ENCODE results near the gene OLFM1.
"Not testable (repeated sequence)": the region's sequence is repeated elsewhere in the genome, so short reads cannot be mapped to it uniquely, and the experiment has no call there.

Gene OLFM1

DNA sequence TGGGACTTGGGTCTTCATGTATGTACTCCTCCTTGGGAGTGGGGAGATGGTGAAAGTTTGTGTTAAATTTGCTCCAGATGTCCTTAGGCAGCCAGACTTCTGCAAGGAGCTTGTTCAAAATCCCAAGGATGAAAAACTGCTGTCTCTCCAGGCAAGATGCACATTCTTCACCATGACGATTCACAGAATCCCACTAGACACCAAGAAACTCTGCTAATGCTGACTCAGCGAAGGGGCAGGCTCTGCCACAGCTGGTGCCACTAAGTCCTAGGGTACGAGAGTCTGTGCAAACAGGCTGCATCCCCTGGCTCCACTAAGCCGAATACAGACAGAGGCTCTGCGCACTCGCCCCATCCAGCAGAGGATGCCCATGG lies 71.1 kb downstream of the OLFM1 start:
- TF ChIP-seq, protein P1, sequence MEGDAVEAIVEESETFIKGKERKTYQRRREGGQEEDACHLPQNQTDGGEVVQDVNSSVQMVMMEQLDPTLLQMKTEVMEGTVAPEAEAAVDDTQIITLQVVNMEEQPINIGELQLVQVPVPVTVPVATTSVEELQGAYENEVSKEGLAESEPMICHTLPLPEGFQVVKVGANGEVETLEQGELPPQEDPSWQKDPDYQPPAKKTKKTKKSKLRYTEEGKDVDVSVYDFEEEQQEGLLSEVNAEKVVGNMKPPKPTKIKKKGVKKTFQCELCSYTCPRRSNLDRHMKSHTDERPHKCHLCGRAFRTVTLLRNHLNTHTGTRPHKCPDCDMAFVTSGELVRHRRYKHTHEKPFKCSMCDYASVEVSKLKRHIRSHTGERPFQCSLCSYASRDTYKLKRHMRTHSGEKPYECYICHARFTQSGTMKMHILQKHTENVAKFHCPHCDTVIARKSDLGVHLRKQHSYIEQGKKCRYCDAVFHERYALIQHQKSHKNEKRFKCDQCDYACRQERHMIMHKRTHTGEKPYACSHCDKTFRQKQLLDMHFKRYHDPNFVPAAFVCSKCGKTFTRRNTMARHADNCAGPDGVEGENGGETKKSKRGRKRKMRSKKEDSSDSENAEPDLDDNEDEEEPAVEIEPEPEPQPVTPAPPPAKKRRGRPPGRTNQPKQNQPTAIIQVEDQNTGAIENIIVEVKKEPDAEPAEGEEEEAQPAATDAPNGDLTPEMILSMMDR (conservative IDR thresholded peaks at IDR 0.05; ENCODE audit: low read length) = no peak
- H3K4me3 ChIP-seq (ENCODE audit: low read length) = no peak overlapping the region
- no peak for DNase-seq (ENCODE audit: low read depth)

DNA sequence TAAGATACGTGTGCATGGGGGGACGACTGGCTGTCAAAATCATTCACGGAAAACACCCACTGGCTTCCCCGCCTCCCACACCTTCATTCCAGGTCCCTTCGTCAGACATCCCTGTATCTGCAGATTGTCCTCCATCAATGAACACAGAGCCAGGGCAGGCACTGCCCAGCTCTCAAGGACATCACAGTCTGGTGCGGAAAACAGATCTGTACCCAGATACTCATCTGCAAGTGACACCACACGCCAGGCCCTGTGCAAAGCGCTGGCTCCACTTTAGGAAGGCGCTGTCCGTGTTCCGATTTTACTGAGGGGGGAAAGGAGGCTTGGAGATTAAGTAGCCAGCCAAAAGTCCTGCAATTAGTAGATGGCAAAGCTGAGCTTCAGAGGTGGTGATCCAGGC lies 72.3 kb downstream of the OLFM1 start:
- no peak for DNase-seq (ENCODE audit: low read depth)

DNA sequence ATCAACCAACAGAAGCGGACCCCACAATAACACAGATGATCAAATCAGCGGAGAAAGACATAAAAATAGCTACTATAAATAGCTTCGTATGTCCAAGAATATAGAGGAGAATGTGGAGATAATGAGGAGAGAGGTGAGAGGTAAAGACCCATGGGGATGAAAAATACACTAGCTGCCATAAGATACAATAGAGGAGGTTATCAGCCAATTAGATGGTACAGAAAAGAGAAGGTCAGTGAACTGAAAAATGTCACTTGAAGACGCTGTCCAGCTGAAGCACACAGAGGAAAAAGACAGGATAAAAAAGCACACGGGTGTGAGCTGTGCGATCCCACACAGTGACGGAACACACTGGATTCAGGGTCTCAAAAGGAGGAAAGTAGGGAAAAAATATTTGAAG lies 73.4 kb downstream of the OLFM1 start:
- H3K4me3 ChIP-seq (ENCODE audit: low read length) = no peak overlapping the region
- DNase-seq (ENCODE audit: low read depth) = no peak
- TF ChIP-seq, protein P1 (conservative IDR thresholded peaks at IDR 0.05; ENCODE audit: low read length) = no peak

More for the DNA sequence above, 72.3 kb downstream of the OLFM1 start:
- no peak overlapping the region for H3K4me3 ChIP-seq (ENCODE audit: low read length)
- TF ChIP-seq, protein P1 (conservative IDR thresholded peaks at IDR 0.05; ENCODE audit: low read length) = no peak

DNA sequence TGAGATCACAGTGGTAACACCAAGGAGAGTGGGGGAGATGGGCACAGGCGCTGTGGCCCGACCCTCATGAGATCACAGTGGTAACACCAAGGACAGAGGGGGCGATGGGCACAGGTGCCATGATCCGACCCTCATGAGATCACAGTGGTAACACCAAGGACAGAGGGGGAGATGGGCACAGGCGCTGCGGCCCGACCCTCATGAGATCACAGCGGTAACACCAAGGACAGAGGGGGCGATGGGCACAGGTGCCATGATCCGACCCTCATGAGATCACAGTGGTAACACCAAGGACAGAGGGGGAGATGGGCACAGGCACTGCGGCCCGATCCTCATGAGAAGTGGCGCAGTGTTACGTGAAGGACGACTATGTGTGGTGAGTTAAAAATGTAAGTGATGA lies 75.1 kb downstream of the OLFM1 start:
- DNase-seq (ENCODE audit: low read depth); H3K4me3 ChIP-seq (ENCODE audit: low read length): not testable (repeated sequence)

DNA sequence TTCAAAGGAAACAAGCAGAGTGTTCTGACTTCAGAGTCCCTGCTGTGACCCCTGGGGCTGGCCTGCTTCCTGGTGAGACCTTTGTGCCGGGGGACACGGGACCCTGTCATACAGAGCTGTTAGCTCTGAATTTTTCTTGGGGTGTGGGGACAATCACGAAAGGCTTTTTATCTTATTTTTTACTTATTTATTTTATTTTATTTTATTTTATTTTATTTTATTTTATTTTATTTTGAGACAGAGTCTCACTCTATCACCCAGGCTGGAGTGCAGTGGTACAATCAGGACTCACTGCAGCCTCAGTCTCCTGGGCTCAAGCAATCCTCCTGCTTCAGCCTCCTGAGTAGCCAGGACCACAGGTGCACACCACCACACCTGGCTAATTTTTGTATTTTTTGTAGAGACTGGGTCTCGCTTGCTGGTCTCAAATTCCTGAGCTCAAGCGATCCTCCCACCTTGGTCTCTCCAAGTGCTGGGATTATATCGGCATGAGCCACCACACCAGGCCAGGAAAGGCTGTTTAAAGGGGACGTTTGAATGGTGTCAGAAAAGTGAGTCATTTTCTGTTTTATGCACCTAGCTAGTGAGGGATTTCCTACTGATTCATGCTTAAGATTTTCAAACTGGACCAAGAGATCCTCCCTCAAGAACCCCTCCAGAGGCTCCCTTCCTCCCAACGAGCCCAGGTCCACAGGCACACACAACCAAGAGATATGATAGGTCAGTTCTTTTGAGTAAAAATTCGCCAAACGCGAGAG lies 75.7 kb downstream of the OLFM1 start:
- DNase-seq (ENCODE audit: low read depth) = no peak
- no peak overlapping the region for H3K4me3 ChIP-seq (ENCODE audit: low read length)
- TF ChIP-seq, protein P1 (conservative IDR thresholded peaks at IDR 0.05; ENCODE audit: low read length) = no peak

DNA sequence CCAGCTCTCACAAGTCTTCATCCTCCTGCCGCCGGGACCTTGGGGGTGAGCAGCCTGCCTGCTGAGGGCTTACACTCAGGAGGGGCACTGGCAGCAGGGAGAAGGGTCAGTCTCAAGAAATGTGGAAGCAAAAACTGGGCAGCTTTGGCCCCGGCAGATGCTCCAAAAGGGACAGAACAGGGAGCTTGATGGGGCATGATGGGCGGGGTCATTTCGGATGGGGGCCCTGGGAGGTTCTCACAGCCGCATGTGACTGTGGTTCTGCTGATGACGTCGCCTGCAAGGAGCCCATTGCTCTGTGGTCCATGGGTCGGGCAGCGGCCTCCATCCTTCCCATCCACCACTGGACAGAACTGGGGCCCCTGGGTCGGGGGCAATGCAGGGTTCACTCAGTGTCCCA lies 76.6 kb downstream of the OLFM1 start:
- no peak overlapping the region for H3K4me3 ChIP-seq (ENCODE audit: low read length)
- TF ChIP-seq, protein P1 (conservative IDR thresholded peaks at IDR 0.05; ENCODE audit: low read length) = no peak
- no peak for DNase-seq (ENCODE audit: low read depth)

DNA sequence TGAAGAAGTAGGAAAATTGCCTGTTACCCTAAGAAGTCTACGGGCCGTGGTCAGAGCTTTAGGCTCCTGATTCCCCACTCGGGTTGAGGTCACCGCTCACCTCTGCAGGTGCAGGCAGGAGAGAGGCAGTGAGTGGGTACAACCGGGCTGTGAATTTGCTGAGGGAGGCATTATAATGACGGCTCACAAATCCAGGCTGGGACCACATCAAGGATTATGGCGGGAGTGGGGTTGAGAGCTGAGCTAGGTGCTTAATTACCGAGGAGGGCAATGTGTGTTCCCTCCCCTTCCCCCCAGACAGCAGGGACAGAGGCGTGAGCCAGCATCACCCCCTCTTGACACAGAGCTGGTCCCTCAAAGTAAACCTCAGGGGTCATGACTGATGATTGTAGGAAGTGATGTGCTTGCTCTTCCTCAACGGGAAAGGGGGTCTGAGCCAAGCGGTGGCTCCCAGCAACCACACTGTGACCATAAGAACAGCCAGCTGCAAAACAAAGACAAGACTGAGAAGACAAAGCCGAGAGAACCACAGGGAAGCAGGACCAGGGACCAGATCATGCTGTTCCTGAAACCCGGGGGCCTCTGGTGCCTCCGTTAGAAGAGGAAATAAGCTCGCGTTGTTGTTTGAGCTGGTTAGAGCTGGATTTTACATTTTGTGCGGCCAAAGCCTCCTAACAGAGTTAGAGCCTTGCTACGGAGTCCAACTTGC lies 77.7 kb downstream of the OLFM1 start:
- H3K4me3 ChIP-seq (ENCODE audit: low read length) = no peak overlapping the region
- TF ChIP-seq, protein P1 (conservative IDR thresholded peaks at IDR 0.05; ENCODE audit: low read length) = no peak

More for the DNA sequence above, 77.7 kb downstream of the OLFM1 start:
- no peak for DNase-seq (ENCODE audit: low read depth)

All from AG10803 (cell line).